GM12891 (cell line): ENCODE results near the gene AURKB.

Source experiments
- DNase-seq: peaks from one replicate; pipeline ENCODE4 v3.0.0; 2011; ENCODE audit warnings: low spot score; ENCODE audit not compliant: insufficient read length
- FAIRE-seq: peaks from 2 replicates; lab custom pipeline; 2011; peaks lifted over from hg19 to GRCh38; lab: Jason Lieb, UNC
- PAX5 ChIP-seq: IDR thresholded peaks from 2 replicates; pipeline ENCODE4 v1.6.1; 2011; ENCODE audit warnings: low read length, moderate library complexity, mild to moderate bottlenecking; ENCODE audit not compliant: insufficient read depth, severe bottlenecking
- POLR2A ChIP-seq: IDR thresholded peaks from 2 replicates; pipeline ENCODE4 v1.6.1; 2011; ENCODE audit warnings: low read depth, low read length, control low read depth
- POLR2AphosphoS5 ChIP-seq: IDR thresholded peaks from 2 replicates; pipeline ENCODE4 v1.6.1; 2011; ENCODE audit warnings: low read depth, low read length, control low read depth
- POU2F2 ChIP-seq: IDR thresholded peaks from 2 replicates; pipeline ENCODE4 v1.6.1; 2011; ENCODE audit warnings: low read depth, mild to moderate bottlenecking, control low read depth, low read length, moderate library complexity
- SPI1 ChIP-seq: IDR thresholded peaks from 2 replicates; pipeline ENCODE4 v1.6.1; 2011; ENCODE audit warnings: low read depth, low read length, control low read depth
- TAF1 ChIP-seq: IDR thresholded peaks from 2 replicates; pipeline ENCODE4 v1.6.1; 2011; ENCODE audit warnings: low read depth, low read length, control low read depth

The AURKB gene

DNA sequence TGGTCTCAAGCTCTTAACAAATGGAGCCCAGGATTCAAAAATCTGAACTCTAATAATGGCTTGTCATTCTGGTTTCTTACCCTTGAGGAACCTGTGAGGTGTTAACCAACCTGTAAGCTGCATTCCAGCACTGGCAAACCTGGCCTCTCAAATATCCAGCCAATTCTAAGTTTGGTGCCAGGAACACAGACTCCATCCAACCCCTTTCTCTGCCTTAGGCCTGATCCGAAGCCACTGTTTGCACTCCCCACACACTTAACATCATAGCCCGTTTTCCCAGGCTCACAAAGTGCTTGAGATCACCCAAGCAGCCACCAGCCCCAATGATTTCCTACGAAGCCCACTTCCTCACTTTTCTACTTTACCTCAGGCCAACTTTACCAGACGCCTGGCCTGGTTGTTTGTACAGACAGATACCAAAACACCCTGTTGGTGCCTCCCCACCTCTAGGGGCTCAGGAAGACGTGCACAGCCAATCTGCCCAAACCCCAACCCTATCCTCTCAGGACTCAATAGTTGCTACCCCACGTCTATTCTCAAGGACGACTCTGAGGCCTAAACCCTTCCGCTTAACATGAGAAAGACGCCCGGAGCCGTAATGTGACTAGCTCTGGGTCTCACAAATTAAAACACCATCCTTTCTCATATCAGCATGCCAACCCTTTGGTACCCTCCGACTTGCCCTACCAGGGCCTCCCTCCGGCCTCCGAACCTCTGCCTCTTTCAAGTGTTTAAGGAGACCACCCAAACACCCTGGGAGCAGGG lies 55.0 kb downstream of the AURKB start:
- no peak for TF ChIP-seq TAF1
- no peak for TF ChIP-seq POLR2A
- TF ChIP-seq PAX5, result no peak
- TF ChIP-seq SPI1, result no peak
- TF ChIP-seq POU2F2, result no peak
- no peak for TF ChIP-seq POLR2AphosphoS5
- DNase-seq (no peak), FAIRE-seq (no peak)
